Stimulated activated naive B cell treated with anti-CD40 and anti-IgM and Interleukin-4, amounts not matched to agents 10 μg/mL and 1 μg/mL and 100 μg/mL, for 72 hours (primary cell): ENCODE measurements around the gene NR1D1.

Experiments used
- ATAC-seq, 2 donors: fragments of 150-1000 bp; cut with Tn5 transposase; replicated peaks; 2 replicates each; pipeline ENCODE4 v1.10.0; 2021; ENCODE audit warnings: moderate library complexity in 1 of 2
- DNase-seq: peaks from one replicate; pipeline ENCODE4 v3.0.0; 2021
- H3K27ac Mint-ChIP-seq: one replicate; pipeline ENCODE4 v1.8.0; 2022; ENCODE audit warnings: mild to moderate bottlenecking, mixed read lengths
- H3K27me3 Mint-ChIP-seq, 2 donors: one replicate each; pipeline ENCODE4 v1.8.0; 2022; ENCODE audit warnings: mixed read lengths in 2 of 2
- H3K36me3 Mint-ChIP-seq, 2 donors: one replicate each; pipeline ENCODE4 v1.8.0; 2022; ENCODE audit warnings: mixed read lengths in 2 of 2, mild to moderate bottlenecking in 1 of 2
- H3K4me1 Mint-ChIP-seq, 2 donors: one replicate each; pipeline ENCODE4 v1.8.0; 2022; ENCODE audit warnings: mixed read lengths in 2 of 2, mild to moderate bottlenecking in 1 of 2
- H3K4me3 Mint-ChIP-seq, 2 donors: one replicate each; pipeline ENCODE4 v1.8.0; 2022; ENCODE audit warnings: mild to moderate bottlenecking in 2 of 2, mixed read lengths in 2 of 2, moderate library complexity in 1 of 2
- H3K9me3 Mint-ChIP-seq, 2 donors: one replicate each; pipeline ENCODE4 v1.8.0; 2022; ENCODE audit warnings: mixed read lengths in 2 of 2, mild to moderate bottlenecking in 1 of 2

The NR1D1 gene

DNA sequence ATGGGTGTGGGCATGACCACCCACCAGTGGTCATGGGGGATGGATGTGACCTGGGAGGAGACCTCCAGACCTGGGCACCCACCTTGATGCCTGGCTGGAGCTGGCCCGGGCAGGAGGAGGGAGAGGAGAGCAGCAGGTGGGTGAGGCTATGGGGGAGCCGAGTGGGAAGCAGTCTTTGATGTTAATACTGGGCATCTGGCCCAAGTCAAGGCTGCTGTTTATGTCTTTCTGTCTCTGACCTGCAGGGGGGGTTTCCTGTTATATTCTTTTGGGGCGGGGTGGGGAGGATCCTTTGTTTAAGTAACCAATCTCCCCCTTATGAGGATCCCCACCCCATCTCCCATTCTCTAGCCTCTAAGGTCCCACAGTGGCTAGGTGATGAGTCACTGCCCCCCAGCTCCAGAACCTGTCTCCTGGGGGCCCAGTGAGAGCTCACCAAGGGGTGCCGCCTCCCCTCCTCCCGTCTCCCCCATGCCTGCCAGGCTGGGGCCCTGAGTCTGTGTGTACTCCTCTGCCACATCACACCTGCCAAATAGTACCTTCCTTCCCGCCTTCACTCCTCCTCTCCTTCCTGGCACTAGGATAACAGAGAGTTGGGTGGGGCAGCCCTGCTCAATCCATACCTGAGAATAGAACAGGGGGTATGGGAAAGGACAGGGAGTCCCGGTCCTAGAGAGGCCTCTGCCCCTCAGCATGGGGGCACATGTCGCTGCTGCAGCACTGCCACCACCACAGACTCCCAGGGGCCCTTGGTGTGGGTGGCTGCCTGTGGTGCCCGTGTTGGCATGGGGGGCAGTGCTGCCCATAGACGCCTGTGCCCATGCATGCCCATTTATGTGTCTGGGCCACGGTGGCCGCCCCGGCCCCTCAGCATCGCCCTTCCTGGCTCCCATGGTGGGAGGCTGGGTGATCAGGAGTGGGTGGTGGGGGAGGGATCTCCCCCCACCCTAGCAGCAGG, 30.4 kb downstream of the NR1D1 start:
- Mint-ChIP-seq H3K4me3 (peak overlapping the region; percentile 88 to 92), H3K27ac (peak overlapping the region; percentile 59), H3K27me3 (no peaks in the 10 kb centered on the region), H3K9me3 (no peaks in the 10 kb centered on the region), H3K4me1 (peaks cover 49 to 73% of the 10 kb centered on the region in 2 donors), H3K36me3 (no peaks in the 10 kb centered on the region)
- no peak for DNase-seq
- peak; percentile 38 to 43 for ATAC-seq

- H3K4me1 Mint-ChIP-seq: peaks cover 49 to 76% of the 10 kb centered on the region in 2 donors
- DNase-seq (peak; percentile 59), ATAC-seq (peak; percentile 71 to 79)
- H3K36me3 Mint-ChIP-seq: no peaks in the 10 kb centered on the region
- no peaks in the 10 kb centered on the region for H3K27me3 Mint-ChIP-seq
- no peaks in the 10 kb centered on the region for H3K9me3 Mint-ChIP-seq
- peak overlapping the region; percentile 88 to 92 for H3K4me3 Mint-ChIP-seq
- peak overlapping the region; percentile 86 for H3K27ac Mint-ChIP-seq
Measured at GRCh38 chr17:40068917-40069750, 31.3 kb downstream of the NR1D1 start.

- Mint-ChIP-seq H3K36me3 (no peaks in the 10 kb centered on the region), H3K9me3 (no peaks in the 10 kb centered on the region), H3K27me3 (no peaks in the 10 kb centered on the region), H3K27ac (peak overlapping the region; percentile 86), H3K4me3 (peak overlapping the region; percentile 88 to 92), H3K4me1 (peaks cover 55 to 82% of the 10 kb centered on the region in 2 donors)
- ATAC-seq (no peak), DNase-seq (no peak)
Measured at GRCh38 chr17:40068584-40068916, 31.8 kb downstream of the NR1D1 start.

DNA sequence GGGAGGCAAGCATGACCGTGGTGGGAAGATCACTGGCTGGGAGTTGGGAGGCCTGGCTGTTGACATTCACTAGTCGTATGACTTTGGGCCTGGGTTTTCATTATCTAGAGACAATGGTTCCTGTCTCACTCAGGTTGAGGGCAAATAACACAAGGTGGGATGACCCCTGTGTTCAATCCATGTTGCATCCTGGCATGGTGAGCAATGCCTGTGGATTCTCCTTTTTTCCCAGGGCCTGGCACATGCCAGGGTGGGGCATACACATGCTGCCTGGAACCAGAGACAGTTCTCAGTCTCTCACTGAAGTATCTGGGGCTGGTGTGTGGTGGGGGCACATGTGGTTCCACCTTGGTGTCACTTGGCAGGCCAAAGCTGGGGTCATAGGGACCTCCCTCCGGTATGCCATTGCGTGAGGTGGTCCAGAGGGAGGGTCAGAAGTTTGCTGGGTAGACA, 32.2 kb downstream of the NR1D1 start:
- Mint-ChIP-seq H3K36me3 (no peaks in the 10 kb centered on the region), H3K27me3 (no peaks in the 10 kb centered on the region), H3K4me3 (peak overlapping the region; percentile 88 to 92), H3K9me3 (no peaks in the 10 kb centered on the region), H3K27ac (peak overlapping the region; percentile 86), H3K4me1 (peaks cover 57 to 86% of the 10 kb centered on the region in 2 donors)
- no peak for ATAC-seq
- no peak for DNase-seq

DNA sequence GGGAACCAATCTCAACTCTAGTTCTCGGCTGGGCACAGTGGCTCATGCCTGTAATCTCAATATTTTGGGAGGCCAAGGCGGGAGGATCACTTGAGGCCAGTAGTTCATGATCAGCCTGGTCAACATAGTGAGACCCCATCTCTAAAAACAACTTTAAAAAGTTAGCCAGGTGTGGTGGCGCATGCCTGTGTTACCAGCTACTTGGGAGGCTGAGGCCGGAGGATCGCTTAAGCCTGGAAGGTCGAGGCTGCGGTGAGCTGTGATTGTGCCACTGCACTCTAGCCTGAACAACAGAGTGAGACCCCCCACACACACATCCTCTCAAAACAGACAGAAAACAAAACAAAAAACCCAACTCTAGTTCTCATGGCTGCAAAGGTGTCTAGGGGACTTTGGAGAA, 32.7 kb downstream of the NR1D1 start:
- Mint-ChIP-seq H3K36me3 (no peaks in the 10 kb centered on the region), H3K9me3 (no peaks in the 10 kb centered on the region), H3K4me3 (peak overlapping the region in 1 of 2 donors; percentile 92), H3K27me3 (no peaks in the 10 kb centered on the region), H3K27ac (peak overlapping the region; percentile 86), H3K4me1 (peaks cover 56 to 82% of the 10 kb centered on the region in 2 donors)
- DNase-seq (no peak), ATAC-seq (no peak)

DNA sequence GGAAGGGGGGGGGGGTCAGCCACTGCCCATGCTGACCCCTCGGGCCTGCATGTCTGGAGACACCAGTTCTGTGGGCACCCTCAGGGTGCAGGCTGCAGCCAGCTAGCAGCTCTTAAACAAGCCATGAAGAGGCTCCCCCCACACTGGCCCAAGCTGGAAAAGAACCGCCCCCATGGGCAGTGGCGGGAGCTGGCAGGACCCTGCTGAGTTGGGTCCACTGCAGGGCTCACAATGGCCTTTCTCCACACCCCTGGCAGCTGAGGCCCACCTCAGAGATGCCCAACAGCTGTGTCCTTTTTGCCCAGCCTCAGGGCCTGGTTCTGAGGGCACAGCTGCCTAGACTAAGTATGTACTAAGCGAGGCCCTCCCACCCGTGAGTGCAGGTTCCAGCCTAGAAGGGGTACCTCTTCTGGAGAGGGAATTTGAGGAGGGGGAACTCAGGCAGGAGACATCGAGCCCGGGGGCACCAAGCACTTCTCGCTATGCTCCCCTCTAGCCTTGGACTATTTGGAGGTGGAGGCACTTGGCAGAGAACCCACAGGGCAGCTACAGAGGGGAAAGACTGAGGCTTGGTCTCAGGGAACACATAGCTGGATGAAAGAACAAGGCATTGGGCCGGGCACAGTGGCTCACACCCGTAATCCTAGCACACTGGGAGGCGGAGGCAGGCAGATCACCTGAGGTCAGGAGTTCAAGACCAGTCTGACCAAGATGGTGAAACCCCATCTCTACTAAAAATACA, 34.4 kb downstream of the NR1D1 start:
- H3K36me3 Mint-ChIP-seq: no peaks in the 10 kb centered on the region
- no peaks in the 10 kb centered on the region for H3K9me3 Mint-ChIP-seq
- no peak overlapping the region for H3K27ac Mint-ChIP-seq
- no peak for ATAC-seq
- H3K27me3 Mint-ChIP-seq: peaks cover 0 to 7% of the 10 kb centered on the region in 2 donors
- H3K4me3 Mint-ChIP-seq: no peak overlapping the region
- DNase-seq: no peak
- peaks cover 54 to 74% of the 10 kb centered on the region in 2 donors for H3K4me1 Mint-ChIP-seq

DNA sequence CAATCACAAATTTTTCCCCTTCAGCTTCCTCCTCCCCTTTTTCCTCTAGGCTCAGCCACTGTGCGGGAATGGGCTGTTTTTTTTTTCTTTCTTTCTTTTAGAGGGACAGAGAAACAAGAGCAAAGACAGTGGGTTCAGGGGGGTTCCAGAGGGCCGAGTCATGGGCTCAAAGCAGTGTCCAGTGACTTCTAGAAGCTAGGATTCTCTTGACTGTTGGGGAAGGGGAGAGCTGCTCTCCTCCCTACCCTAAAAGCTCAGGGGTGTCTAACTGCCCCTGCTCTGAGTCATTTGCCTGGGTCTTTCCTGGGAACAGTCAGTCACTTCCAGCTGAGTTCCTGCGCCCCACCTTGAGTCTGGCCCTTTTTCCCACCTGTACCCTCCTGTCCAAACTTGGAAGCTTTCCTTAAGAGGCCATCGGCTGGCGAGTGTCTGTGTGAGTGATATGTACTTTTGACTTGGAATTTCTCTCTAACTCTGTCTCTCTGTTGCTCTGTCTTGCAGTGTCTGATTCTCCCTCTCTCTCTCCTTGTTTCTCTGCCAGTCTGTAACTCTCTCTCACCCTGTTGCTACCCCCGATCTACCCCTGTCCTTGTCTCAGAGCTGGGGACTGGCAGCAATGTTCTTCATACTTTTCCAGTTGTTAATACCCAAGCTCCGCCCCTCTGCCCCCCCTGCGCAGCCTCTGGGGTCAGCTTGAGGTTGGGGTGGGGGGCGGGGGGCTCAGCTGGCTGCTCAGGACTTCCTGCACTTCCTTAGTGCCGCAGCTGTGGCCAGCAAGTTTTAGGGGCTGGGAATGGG, 35.2 kb downstream of the NR1D1 start:
- DNase-seq (no peak), ATAC-seq (no peak)
- Mint-ChIP-seq H3K27me3 (peaks cover 0 to 8% of the 10 kb centered on the region in 2 donors), H3K27ac (no peak overlapping the region), H3K4me3 (no peak overlapping the region), H3K9me3 (no peaks in the 10 kb centered on the region), H3K36me3 (no peaks in the 10 kb centered on the region), H3K4me1 (peaks cover 50 to 66% of the 10 kb centered on the region in 2 donors)

- ATAC-seq (no peak), DNase-seq (no peak)
- peaks cover 39 to 55% of the 10 kb centered on the region in 2 donors for H3K4me1 Mint-ChIP-seq
Measured at GRCh38 chr17:40063901-40064531, 36.4 kb downstream of the NR1D1 start.

GRCh38 chr17:40063187-40063771, 37.1 kb downstream of the NR1D1 start:
- ATAC-seq (peak; percentile 24 to 42), DNase-seq (no peak)
- no peaks in the 10 kb centered on the region for H3K9me3 Mint-ChIP-seq
- no peaks in the 10 kb centered on the region for H3K36me3 Mint-ChIP-seq
- H3K27me3 Mint-ChIP-seq: peaks cover 0 to 10% of the 10 kb centered on the region in 2 donors
- peaks cover 31 to 47% of the 10 kb centered on the region in 2 donors for H3K4me1 Mint-ChIP-seq
- H3K27ac Mint-ChIP-seq: no peak overlapping the region
- peak overlapping the region; percentile 81 to 86 for H3K4me3 Mint-ChIP-seq

More at GRCh38 chr17:40063901-40064531, 36.4 kb downstream of the NR1D1 start:
- no peaks in the 10 kb centered on the region for H3K9me3 Mint-ChIP-seq
- H3K27ac Mint-ChIP-seq: no peak overlapping the region
- H3K4me3 Mint-ChIP-seq: peak overlapping the region; percentile 81 to 86
- peaks cover 0 to 8% of the 10 kb centered on the region in 2 donors for H3K27me3 Mint-ChIP-seq
- H3K36me3 Mint-ChIP-seq: no peaks in the 10 kb centered on the region

DNA sequence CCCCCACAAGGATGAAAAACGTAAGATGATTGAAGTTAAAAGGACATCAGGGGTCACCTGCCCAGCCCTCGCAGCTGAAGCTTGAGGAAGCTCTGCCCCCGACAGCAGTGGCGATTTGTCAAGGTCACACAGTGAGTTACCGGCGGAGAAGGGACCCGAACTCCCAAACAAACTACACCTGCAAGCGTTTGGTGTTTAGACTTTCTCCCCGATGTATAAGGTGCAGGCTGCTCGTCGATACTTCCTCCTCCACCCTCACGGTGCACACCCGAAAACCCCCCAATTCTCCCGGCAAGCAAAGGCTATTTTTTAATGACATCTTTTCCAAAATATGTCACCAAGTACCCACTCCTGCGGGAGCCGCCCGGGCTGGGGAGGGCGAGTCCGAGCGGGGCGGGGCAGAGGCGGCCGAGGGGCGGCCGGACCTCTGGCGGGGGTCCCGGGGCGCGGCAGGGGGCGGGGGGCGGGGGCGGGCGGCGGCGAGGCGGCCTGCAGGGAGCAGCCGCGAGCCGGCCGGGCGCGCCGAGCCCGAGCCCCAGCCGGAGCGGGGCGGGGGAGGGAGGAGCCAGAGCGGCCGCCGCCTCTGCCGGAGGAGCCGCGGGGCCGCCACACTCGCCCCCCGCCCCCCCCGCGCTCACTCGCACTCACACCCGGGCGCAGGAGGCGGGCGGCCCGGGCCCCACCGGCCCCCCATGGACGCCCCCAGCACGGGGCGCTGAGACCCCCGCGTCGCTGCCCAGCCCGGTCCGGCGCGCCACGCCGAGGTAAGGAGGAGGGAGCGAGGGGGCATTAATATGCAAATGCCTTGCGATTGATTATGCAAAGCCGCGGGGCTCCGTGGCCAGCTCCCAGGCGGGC, 37.8 kb downstream of the NR1D1 start, which contains the start of gene THRA:
Gene THRA (plus strand): TSS at position 637 of the 858 bp plus-strand sequence. CDS start 11,524 bp downstream, outside the sequence.
- H3K4me1 Mint-ChIP-seq: peaks cover 27 to 40% of the 10 kb centered on the region in 2 donors
- ATAC-seq (peak; percentile 87 to 89), DNase-seq (no peak)
- no peaks in the 10 kb centered on the region for H3K9me3 Mint-ChIP-seq
- peak within 1 kb of the TSS; percentile 81 to 86 for H3K4me3 Mint-ChIP-seq
- no peaks in the 10 kb centered on the region for H3K36me3 Mint-ChIP-seq
- peak within 1 kb of the TSS; percentile 59 for H3K27ac Mint-ChIP-seq
- H3K27me3 Mint-ChIP-seq: peaks cover 1 to 14% of the 10 kb centered on the region in 2 donors

GRCh38 chr17:40061609-40062038, 38.8 kb downstream of the NR1D1 start:
- H3K4me3 Mint-ChIP-seq: peak overlapping the region; percentile 77 to 81
- peaks cover 4 to 14% of the 10 kb centered on the region in 2 donors for H3K27me3 Mint-ChIP-seq
- H3K9me3 Mint-ChIP-seq: no peaks in the 10 kb centered on the region
- peaks cover 24 to 34% of the 10 kb centered on the region in 2 donors for H3K4me1 Mint-ChIP-seq
- DNase-seq: no peak
- ATAC-seq: no peak
- peak overlapping the region; percentile 59 for H3K27ac Mint-ChIP-seq
- no peaks in the 10 kb centered on the region for H3K36me3 Mint-ChIP-seq
